HEK293 (cell line): ENCODE data around the gene MACROD1.

ENCODE experiments used
- EGR2 ChIP-seq: fragments of 450-650 bp; formaldehyde crosslinking; IDR thresholded peaks from 2 replicates; pipeline ENCODE4 v1.5.1; 2016; ENCODE audit warnings: low read depth, missing biosample characterization, missing genetic modification characterization
- GLIS1 ChIP-seq: fragments of 450-650 bp; formaldehyde crosslinking; IDR thresholded peaks from 2 replicates; pipeline ENCODE4 v1.5.1; 2016; ENCODE audit warnings: missing biosample characterization, missing genetic modification characterization
- KLF9 ChIP-seq: fragments of 450-650 bp; formaldehyde crosslinking; IDR thresholded peaks from 2 replicates; pipeline ENCODE4 v1.5.1; 2016; ENCODE audit warnings: missing biosample characterization, missing genetic modification characterization, low read depth
- OSR2 ChIP-seq: fragments of 450-650 bp; formaldehyde crosslinking; IDR thresholded peaks from 2 replicates; pipeline ENCODE4 v1.5.1; 2016; ENCODE audit warnings: missing biosample characterization, missing genetic modification characterization
- YY2 ChIP-seq: fragments of 450-650 bp; formaldehyde crosslinking; IDR thresholded peaks from 2 replicates; pipeline ENCODE4 v1.5.1; 2016; ENCODE audit warnings: missing biosample characterization, missing genetic modification characterization
- ZBTB8A ChIP-seq: fragments of 450-650 bp; formaldehyde crosslinking; IDR thresholded peaks from 2 replicates; pipeline ENCODE4 v1.5.1; 2016; ENCODE audit warnings: missing biosample characterization, missing genetic modification characterization
- ZIC2 ChIP-seq: fragments of 450-650 bp; formaldehyde crosslinking; IDR thresholded peaks from 2 replicates; pipeline ENCODE4 v1.5.1; 2016; ENCODE audit warnings: missing biosample characterization, missing genetic modification characterization
- ZNF202 ChIP-seq: fragments of 450-650 bp; formaldehyde crosslinking; IDR thresholded peaks from 2 replicates; pipeline ENCODE4 v1.5.1; 2016; ENCODE audit warnings: missing biosample characterization, missing genetic modification characterization, borderline replicate concordance
- ZNF211 ChIP-seq: fragments of 450-650 bp; formaldehyde crosslinking; IDR thresholded peaks from 2 replicates; pipeline ENCODE4 v1.5.1; 2016; ENCODE audit warnings: low read depth, missing biosample characterization, missing genetic modification characterization
- ZNF26 ChIP-seq: fragments of 450-650 bp; formaldehyde crosslinking; IDR thresholded peaks from 2 replicates; pipeline ENCODE4 v1.5.1; 2016; ENCODE audit warnings: missing biosample characterization, missing genetic modification characterization
- ZNF302 ChIP-seq: fragments of 450-650 bp; formaldehyde crosslinking; IDR thresholded peaks from 2 replicates; pipeline ENCODE4 v1.5.1; 2016; ENCODE audit warnings: missing biosample characterization, missing genetic modification characterization, low read depth
- ZNF473 ChIP-seq: fragments of 450-650 bp; formaldehyde crosslinking; IDR thresholded peaks from 2 replicates; pipeline ENCODE4 v1.5.1; 2017; ENCODE audit warnings: missing biosample characterization, missing genetic modification characterization
- ZNF513 ChIP-seq: fragments of 450-650 bp; IDR thresholded peaks from 2 replicates; pipeline ENCODE4 v1.5.1; 2018; ENCODE audit warnings: missing biosample characterization, missing genetic modification characterization
- ZNF544 ChIP-seq: fragments of 450-650 bp; formaldehyde crosslinking; IDR thresholded peaks from 2 replicates; pipeline ENCODE4 v1.5.0; 2017; ENCODE audit warnings: missing biosample characterization, missing genetic modification characterization
- ZNF558 ChIP-seq: fragments of 450-650 bp; formaldehyde crosslinking; IDR thresholded peaks from 2 replicates; pipeline ENCODE4 v1.5.1; 2016; ENCODE audit warnings: missing biosample characterization, missing genetic modification characterization
- ZNF561 ChIP-seq: fragments of 450-650 bp; IDR thresholded peaks from 2 replicates; pipeline ENCODE4 v1.5.1; 2018; ENCODE audit warnings: missing biosample characterization, missing genetic modification characterization, borderline replicate concordance
- ZNF629 ChIP-seq: fragments of 450-650 bp; formaldehyde crosslinking; IDR thresholded peaks from 2 replicates; pipeline ENCODE4 v1.5.1; 2017; ENCODE audit warnings: missing biosample characterization, missing genetic modification characterization
- ZNF843 ChIP-seq: fragments of 450-650 bp; formaldehyde crosslinking; IDR thresholded peaks from 2 replicates; pipeline ENCODE4 v1.5.1; 2016; ENCODE audit warnings: missing biosample characterization, missing genetic modification characterization
- ZSCAN4 ChIP-seq: fragments of 450-650 bp; formaldehyde crosslinking; IDR thresholded peaks from 2 replicates; pipeline ENCODE4 v1.5.1; 2017; ENCODE audit warnings: missing biosample characterization, missing genetic modification characterization
- TF ChIP-seq, protein P1 (sequence below): fragments of 450-650 bp; formaldehyde crosslinking; conservative IDR thresholded peaks from 2 replicates; pipeline ENCODE4 v1.5.1; 2016; ENCODE audit warnings: low read depth, missing biosample characterization, missing genetic modification characterization
- TF ChIP-seq, protein P2 (sequence below): fragments of 450-650 bp; formaldehyde crosslinking; IDR thresholded peaks from 2 replicates; pipeline ENCODE4 v1.5.1; 2016; ENCODE audit warnings: missing biosample characterization, missing genetic modification characterization
- TF ChIP-seq, protein P3 (sequence below): fragments of 450-650 bp; formaldehyde crosslinking; IDR thresholded peaks from 2 replicates; pipeline ENCODE4 v1.5.1; 2016; ENCODE audit warnings: missing biosample characterization, missing genetic modification characterization

Gene MACROD1

DNA sequence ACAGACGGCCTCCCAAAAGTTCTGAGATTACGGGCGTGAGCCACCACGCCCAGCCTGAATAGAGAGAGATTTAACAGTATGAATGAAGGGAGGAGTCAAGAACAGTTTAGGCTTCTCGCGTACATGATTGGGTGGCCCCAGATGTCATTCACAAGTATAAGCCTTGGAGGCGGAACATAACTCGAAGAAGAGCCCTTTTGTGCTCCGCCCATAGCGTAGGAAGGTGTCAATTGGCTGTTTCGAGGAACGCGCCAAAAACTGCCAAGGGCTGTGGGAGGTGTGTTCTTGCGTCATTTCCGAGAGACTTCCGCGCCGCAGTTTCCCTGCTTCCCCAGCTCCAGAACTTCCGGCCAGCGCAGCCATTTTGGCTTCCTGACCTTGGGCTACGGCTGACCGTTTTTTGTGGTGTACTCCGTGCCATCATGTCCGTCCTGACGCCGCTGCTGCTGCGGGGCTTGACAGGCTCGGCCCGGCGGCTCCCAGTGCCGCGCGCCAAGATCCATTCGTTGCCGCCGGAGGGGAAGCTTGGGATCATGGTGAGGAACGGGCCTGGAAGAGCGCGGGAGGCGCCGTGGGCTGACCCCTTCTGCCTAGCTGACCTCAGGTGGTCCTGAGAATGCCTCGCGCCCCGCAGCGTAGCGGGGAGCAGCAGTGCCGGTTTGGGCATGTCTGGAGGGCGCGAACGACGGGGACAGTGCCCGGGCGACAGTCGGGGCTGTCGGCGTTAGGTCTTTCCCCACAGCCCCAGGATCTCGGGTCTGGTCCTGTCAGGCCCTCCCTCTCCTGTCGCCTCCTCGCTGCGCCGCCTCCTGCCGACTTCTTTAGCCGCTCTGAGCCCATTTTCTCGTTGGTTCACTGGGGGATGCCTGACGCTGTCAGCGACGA, 191.4 kb downstream of the MACROD1 start, which contains the start of gene COX8A (continued):
- TF ChIP-seq, protein P1, sequence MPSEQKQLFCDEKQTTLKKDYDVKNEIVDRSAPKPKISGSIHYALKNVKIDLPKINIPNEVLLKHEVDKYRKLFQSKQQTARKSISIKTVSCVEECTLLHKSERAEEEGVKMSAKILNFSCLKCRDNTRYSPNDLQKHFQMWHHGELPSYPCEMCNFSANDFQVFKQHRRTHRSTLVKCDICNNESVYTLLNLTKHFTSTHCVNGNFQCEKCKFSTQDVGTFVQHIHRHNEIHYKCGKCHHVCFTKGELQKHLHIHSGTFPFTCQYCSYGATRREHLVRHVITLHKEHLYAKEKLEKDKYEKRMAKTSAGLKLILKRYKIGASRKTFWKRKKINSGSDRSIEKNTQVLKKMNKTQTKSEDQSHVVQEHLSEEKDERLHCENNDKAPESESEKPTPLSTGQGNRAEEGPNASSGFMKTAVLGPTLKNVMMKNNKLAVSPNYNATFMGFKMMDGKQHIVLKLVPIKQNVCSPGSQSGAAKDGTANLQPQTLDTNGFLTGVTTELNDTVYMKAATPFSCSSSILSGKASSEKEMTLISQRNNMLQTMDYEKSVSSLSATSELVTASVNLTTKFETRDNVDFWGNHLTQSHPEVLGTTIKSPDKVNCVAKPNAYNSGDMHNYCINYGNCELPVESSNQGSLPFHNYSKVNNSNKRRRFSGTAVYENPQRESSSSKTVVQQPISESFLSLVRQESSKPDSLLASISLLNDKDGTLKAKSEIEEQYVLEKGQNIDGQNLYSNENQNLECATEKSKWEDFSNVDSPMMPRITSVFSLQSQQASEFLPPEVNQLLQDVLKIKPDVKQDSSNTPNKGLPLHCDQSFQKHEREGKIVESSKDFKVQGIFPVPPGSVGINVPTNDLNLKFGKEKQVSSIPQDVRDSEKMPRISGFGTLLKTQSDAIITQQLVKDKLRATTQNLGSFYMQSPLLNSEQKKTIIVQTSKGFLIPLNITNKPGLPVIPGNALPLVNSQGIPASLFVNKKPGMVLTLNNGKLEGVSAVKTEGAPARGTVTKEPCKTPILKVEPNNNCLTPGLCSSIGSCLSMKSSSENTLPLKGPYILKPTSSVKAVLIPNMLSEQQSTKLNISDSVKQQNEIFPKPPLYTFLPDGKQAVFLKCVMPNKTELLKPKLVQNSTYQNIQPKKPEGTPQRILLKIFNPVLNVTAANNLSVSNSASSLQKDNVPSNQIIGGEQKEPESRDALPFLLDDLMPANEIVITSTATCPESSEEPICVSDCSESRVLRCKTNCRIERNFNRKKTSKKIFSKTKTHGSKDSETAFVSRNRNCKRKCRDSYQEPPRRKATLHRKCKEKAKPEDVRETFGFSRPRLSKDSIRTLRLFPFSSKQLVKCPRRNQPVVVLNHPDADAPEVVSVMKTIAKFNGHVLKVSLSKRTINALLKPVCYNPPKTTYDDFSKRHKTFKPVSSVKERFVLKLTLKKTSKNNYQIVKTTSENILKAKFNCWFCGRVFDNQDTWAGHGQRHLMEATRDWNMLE (tag by site-specific recombination) = peak; percentile 59; the same call in 1 of the 2 replicates
- TF ChIP-seq YY2 (tag by site-specific recombination) (peak; percentile 72; the same call in 1 of the 2 replicates), ZNF211 (no peak), EGR2 (tag by site-specific recombination) (peak; percentile 43; the same call in 1 of the 2 replicates), ZNF513 (tag by site-specific recombination) (no peak), ZNF558 (no peak), ZNF544 (no peak), ZSCAN4 (tag by site-specific recombination) (no peak), ZBTB8A (tag by site-specific recombination) (peak; percentile 22), ZNF202 (tag by site-specific recombination) (no peak), ZNF629 (peak; percentile 98), ZNF561 (tag by site-specific recombination) (peak; percentile 55; the same call in 1 of the 2 replicates), ZNF302 (tag by site-specific recombination) (no peak), KLF9 (tag by site-specific recombination) (peak; percentile 73; the same call in 1 of the 2 replicates), ZNF473 (no peak), ZNF26 (tag by site-specific recombination) (no peak), OSR2 (no peak), GLIS1 (tag by site-specific recombination) (peak; percentile 54), ZNF843 (tag by site-specific recombination) (no peak), ZIC2 (tag by site-specific recombination) (peak; percentile 72)
- TF ChIP-seq, protein P2, sequence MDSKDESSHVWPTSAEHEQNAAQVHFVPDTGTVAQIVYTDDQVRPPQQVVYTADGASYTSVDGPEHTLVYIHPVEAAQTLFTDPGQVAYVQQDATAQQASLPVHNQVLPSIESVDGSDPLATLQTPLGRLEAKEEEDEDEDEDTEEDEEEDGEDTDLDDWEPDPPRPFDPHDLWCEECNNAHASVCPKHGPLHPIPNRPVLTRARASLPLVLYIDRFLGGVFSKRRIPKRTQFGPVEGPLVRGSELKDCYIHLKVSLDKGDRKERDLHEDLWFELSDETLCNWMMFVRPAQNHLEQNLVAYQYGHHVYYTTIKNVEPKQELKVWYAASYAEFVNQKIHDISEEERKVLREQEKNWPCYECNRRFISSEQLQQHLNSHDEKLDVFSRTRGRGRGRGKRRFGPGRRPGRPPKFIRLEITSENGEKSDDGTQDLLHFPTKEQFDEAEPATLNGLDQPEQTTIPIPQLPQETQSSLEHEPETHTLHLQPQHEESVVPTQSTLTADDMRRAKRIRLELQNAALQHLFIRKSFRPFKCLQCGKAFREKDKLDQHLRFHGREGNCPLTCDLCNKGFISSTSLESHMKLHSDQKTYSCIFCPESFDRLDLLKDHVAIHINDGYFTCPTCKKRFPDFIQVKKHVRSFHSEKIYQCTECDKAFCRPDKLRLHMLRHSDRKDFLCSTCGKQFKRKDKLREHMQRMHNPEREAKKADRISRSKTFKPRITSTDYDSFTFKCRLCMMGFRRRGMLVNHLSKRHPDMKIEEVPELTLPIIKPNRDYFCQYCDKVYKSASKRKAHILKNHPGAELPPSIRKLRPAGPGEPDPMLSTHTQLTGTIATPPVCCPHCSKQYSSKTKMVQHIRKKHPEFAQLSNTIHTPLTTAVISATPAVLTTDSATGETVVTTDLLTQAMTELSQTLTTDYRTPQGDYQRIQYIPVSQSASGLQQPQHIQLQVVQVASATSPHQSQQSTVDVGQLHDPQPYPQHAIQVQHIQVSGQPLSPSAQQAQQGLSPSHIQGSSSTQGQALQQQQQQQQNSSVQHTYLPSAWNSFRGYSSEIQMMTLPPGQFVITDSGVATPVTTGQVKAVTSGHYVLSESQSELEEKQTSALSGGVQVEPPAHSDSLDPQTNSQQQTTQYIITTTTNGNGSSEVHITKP = no peak
- TF ChIP-seq, protein P3, sequence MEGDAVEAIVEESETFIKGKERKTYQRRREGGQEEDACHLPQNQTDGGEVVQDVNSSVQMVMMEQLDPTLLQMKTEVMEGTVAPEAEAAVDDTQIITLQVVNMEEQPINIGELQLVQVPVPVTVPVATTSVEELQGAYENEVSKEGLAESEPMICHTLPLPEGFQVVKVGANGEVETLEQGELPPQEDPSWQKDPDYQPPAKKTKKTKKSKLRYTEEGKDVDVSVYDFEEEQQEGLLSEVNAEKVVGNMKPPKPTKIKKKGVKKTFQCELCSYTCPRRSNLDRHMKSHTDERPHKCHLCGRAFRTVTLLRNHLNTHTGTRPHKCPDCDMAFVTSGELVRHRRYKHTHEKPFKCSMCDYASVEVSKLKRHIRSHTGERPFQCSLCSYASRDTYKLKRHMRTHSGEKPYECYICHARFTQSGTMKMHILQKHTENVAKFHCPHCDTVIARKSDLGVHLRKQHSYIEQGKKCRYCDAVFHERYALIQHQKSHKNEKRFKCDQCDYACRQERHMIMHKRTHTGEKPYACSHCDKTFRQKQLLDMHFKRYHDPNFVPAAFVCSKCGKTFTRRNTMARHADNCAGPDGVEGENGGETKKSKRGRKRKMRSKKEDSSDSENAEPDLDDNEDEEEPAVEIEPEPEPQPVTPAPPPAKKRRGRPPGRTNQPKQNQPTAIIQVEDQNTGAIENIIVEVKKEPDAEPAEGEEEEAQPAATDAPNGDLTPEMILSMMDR (tag by site-specific recombination) = peak; percentile 28; the same call in 1 of the 2 replicates
